Caco-2 (cell line): ENCODE measurements around the gene MPO. TPM values are rescaled to one million over a fixed set of nuclear protein-coding genes. Genes with fewer than 3 reads are reported as not detected.

ENCODE experiments used
- BruUV-seq: library from RNA; stranded (reverse); fragments of 400-500 nt; replicated peaks from 2 replicates; lab custom pipeline; 2021; lab: Mats Ljungman, UMichigan
- CTCF ChIA-PET: fragments of 300-600 bp; sonication (Branson Sonifier 250); formaldehyde crosslinking; loops from one replicate; lab custom pipeline; 2022; ENCODE audit warnings: antibody characterized with exemption; lab: Charles Lee
- POLR2A ChIA-PET: fragments of 300-600 bp; sonication (Branson Sonifier 250); formaldehyde crosslinking; loops from one replicate; lab custom pipeline; 2022; ENCODE audit warnings: antibody characterized with exemption; lab: Charles Lee
- DNase-seq, 2 experiments: peaks; one replicate each; pipeline versions ENCODE4 v3.0.0 to v3.0.0-alpha.2; 2020 to 2022
- H3K27me3 ChIP-seq: replicated peaks from 2 replicates; pipeline ENCODE4 v1.6.0; 2011; ENCODE audit warnings: low read length; ENCODE audit not compliant: control insufficient read depth, insufficient read depth
- H3K36me3 ChIP-seq: 2 replicates; pipeline ENCODE4 v1.5.1; 2011; ENCODE audit warnings: low read length; ENCODE audit not compliant: control insufficient read depth, insufficient read depth
- H3K4me1 ChIP-seq: fragments of 250-450 bp; sonication (Bioruptor Pico); 2 replicates; pipeline ENCODE4 v1.5.1; 2020; ENCODE audit warnings: mild to moderate bottlenecking
- H3K4me3 ChIP-seq: 2 replicates; pipeline ENCODE4 v1.5.1; 2011; ENCODE audit warnings: low read depth, mild to moderate bottlenecking, control low read depth, low read length
- H3K9me3 ChIP-seq: fragments of 250-450 bp; sonication (Bioruptor Pico); 2 replicates; pipeline ENCODE4 v1.5.1; 2020; ENCODE audit warnings: mild to moderate bottlenecking, moderate library complexity
- H3K27ac Mint-ChIP-seq: one replicate; pipeline ENCODE4 v1.8.0; 2022; ENCODE audit warnings: mixed read lengths; ENCODE audit not compliant: unreplicated experiment
- H3K27me3 Mint-ChIP-seq: one replicate; pipeline ENCODE4 v1.8.0; 2022; ENCODE audit warnings: mixed read lengths; ENCODE audit not compliant: insufficient read depth, unreplicated experiment
- H3K36me3 Mint-ChIP-seq: one replicate; pipeline ENCODE4 v1.8.0; 2022; ENCODE audit warnings: mild to moderate bottlenecking, mixed read lengths; ENCODE audit not compliant: insufficient read depth, unreplicated experiment
- H3K4me1 Mint-ChIP-seq: one replicate; pipeline ENCODE4 v1.8.0; 2022; ENCODE audit warnings: low read depth, mixed read lengths; ENCODE audit not compliant: unreplicated experiment
- H3K4me3 Mint-ChIP-seq: one replicate; pipeline ENCODE4 v1.8.0; 2022; ENCODE audit warnings: mild to moderate bottlenecking, moderate library complexity, mixed read lengths; ENCODE audit not compliant: unreplicated experiment
- H3K9me3 Mint-ChIP-seq: one replicate; pipeline ENCODE4 v1.8.0; 2022; ENCODE audit warnings: mixed read lengths; ENCODE audit not compliant: unreplicated experiment
- intact Hi-C: fragments of 100-400 bp; cut with micrococcal nuclease; formaldehyde crosslinking; loops from one replicate; pipeline ENCODE4 v1.10.0; 2022; ENCODE audit not compliant: unreplicated experiment
- total RNA-seq: library from RNA; stranded (reverse); gene quantifications from 2 replicates; pipeline ENCODE4 v1.2.3, GENCODE V29; 2022
- TF ChIP-seq, protein P1 (sequence below), 2 experiments: fragments of 200-600 bp in 1 of 2; IDR thresholded peaks; 1 replicate in 1 of 2; 2 replicates in 1 of 2; pipeline versions ENCODE4 v1.5.1 to v1.8.0; 2011 to 2022; ENCODE audit warnings: antibody characterized with exemption in 1 of 2, control low read depth in 1 of 2, inconsistent platforms in 1 of 2, low read depth in 1 of 2, low read length in 1 of 2, mild to moderate bottlenecking in 1 of 2, moderate library complexity in 1 of 2; ENCODE audit not compliant: insufficient read depth in 1 of 2, severe bottlenecking in 1 of 2, unreplicated experiment in 1 of 2

Gene MPO
- total RNA-seq, 1 experiment from 2014 or later, result 0.23 TPM

DNA sequence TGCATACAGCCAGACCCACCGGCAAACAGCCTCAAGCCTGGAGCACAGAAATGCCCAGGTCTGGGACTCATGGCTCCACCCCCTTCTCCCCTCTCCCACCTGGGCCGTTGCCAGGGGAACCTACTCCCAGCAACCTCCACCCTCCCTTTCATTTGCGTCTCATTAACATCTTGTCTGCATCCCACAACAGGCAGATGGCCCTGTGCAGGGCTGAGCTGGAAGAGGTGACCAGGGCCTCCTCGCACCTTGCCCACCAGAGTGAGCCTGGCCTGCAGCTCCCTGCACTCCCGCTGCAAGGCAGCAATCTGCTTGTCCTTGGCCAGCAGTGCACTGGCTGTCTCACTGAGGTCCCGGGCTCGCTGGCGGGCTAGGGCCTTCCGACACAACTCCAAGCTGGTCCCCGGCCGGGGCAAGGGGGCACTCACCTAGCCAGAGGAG, 44.6 kb upstream of the MPO start:
- H3K36me3 Mint-ChIP-seq, result no peaks in the 10 kb centered on the region
- H3K4me3 Mint-ChIP-seq, result peak overlapping the region; percentile 15
- H3K4me1 Mint-ChIP-seq, result peaks cover 14% of the 10 kb centered on the region

DNA sequence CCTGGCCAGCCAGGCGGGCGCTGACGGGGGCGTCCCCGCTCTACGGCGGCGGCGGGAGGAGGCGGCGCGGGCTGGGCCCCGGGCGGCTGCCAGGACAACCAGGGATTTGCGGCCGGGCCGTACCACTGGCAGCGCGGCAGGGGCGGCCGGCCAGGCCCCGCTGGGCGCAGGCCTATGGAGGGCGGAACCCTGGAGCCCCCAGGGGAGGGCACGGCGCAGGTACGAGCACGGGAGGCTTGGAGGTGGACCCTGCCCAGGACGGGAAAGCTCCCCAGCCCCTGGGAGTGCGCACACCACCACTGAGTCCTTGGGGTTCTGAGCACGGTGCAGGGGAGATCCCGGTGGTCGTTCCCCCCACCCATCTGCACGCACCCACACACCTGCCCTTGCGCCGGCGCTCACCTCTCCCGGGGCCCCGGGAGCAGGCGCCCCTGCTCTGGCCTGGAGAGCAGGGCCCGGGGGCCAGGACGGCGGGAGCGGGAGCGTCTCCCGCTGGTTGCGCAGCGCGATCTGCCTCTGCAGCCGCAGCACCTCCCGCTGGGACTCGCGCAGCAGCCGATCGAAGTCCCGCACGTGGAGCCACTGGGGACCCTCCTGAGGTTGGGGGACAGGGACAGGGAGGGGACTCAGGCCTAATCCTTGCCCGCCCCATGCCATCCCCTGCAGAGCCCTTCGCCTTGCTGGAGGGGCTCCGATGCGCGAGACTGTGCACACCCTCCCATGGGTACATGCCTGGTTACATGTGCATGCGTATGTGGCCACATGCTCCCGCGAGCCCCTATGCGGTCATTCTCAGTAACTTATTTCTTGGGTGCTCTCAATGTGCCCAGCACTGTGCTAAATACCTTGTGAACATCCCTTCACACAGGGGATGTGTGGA, 43.9 kb upstream of the MPO start:
- peak in 1 of 2 experiments; percentile 49 for DNase-seq
- no TSS peak for BruUV-seq
- no peaks in the 10 kb centered on the region; the same call in 1 of the 2 replicates for H3K4me1 ChIP-seq
- no peaks in the 10 kb centered on the region for H3K27me3 Mint-ChIP-seq
- peaks cover 14% of the 10 kb centered on the region for H3K4me1 Mint-ChIP-seq
- TF ChIP-seq, protein P1, sequence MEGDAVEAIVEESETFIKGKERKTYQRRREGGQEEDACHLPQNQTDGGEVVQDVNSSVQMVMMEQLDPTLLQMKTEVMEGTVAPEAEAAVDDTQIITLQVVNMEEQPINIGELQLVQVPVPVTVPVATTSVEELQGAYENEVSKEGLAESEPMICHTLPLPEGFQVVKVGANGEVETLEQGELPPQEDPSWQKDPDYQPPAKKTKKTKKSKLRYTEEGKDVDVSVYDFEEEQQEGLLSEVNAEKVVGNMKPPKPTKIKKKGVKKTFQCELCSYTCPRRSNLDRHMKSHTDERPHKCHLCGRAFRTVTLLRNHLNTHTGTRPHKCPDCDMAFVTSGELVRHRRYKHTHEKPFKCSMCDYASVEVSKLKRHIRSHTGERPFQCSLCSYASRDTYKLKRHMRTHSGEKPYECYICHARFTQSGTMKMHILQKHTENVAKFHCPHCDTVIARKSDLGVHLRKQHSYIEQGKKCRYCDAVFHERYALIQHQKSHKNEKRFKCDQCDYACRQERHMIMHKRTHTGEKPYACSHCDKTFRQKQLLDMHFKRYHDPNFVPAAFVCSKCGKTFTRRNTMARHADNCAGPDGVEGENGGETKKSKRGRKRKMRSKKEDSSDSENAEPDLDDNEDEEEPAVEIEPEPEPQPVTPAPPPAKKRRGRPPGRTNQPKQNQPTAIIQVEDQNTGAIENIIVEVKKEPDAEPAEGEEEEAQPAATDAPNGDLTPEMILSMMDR (IDR thresholded peaks at IDR 0.05; ENCODE audit: insufficient read depth in 1 of 2, low read depth in 1 of 2, low read length in 1 of 2, severe bottlenecking in 1 of 2, unreplicated experiment in 1 of 2), result no peak
- POLR2A ChIA-PET, result no interaction called here
- H3K36me3 Mint-ChIP-seq, result no peaks in the 10 kb centered on the region
- H3K27me3 ChIP-seq, result no peaks in the 10 kb centered on the region
- no peaks in the 10 kb centered on the region for H3K36me3 ChIP-seq
- H3K9me3 Mint-ChIP-seq, result no peaks in the 10 kb centered on the region
- CTCF ChIA-PET, result no interaction called here
- intact Hi-C loops, result no loop called here
- peak overlapping the region; percentile 39 for H3K4me3 ChIP-seq
- H3K4me3 Mint-ChIP-seq, result peak overlapping the region; percentile 15
- no peaks in the 10 kb centered on the region for H3K9me3 ChIP-seq
- H3K27ac Mint-ChIP-seq, result no peak overlapping the region

More for the DNA sequence above, 44.6 kb upstream of the MPO start:
- no peaks in the 10 kb centered on the region for H3K36me3 ChIP-seq
- no peak for DNase-seq
- CTCF ChIA-PET, result interaction anchor here (0.8 to 1.7 kb wide), 2 partner anchors 8 to 125 kb away, joined by 3 to 17 read pairs; no protein-coding TSS in a partner anchor
- no peaks in the 10 kb centered on the region for H3K9me3 ChIP-seq
- TF ChIP-seq, protein P1 (IDR thresholded peaks at IDR 0.05; ENCODE audit: insufficient read depth in 1 of 2, low read depth in 1 of 2, low read length in 1 of 2, severe bottlenecking in 1 of 2, unreplicated experiment in 1 of 2), result no peak
- BruUV-seq, result no TSS peak
- H3K4me1 ChIP-seq, result no peaks in the 10 kb centered on the region; the same call in 1 of the 2 replicates
- Mint-ChIP-seq H3K27ac (no peak overlapping the region), H3K9me3 (no peaks in the 10 kb centered on the region), H3K27me3 (no peaks in the 10 kb centered on the region)
- no peak overlapping the region for H3K4me3 ChIP-seq
- intact Hi-C loops, result no loop called here
- POLR2A ChIA-PET, result interaction anchor here (1.2 kb wide), 1 partner anchor 92 kb away, joined by 5 read pairs; no protein-coding TSS in a partner anchor
- no peaks in the 10 kb centered on the region for H3K27me3 ChIP-seq

DNA sequence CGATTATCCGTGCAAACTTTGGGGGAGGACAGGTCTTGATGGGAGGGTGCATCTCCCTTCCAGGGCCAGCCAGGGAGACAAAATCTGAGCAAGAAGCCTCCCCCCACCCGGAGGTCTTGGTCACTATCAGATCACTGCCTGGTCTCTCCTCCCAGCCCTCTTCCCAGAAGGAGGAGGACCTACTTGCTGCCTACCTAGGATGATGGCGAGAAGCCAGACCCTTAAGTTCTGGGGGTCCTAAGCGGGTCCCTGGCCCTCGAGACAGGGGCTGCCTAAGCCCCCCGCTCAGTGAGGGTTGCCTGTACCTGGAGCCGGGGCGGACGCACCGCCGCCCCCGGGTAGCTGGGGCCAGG, 43.3 kb upstream of the MPO start:
- Histone ChIP-seq H3K4me1 (no peaks in the 10 kb centered on the region; the same call in 1 of the 2 replicates), H3K36me3 (no peaks in the 10 kb centered on the region), H3K27me3 (no peaks in the 10 kb centered on the region), H3K9me3 (no peaks in the 10 kb centered on the region), H3K4me3 (peak overlapping the region; percentile 39)
- no TSS peak for BruUV-seq
- H3K9me3 Mint-ChIP-seq, result no peaks in the 10 kb centered on the region
- TF ChIP-seq, protein P1 (IDR thresholded peaks at IDR 0.05; ENCODE audit: insufficient read depth in 1 of 2, low read depth in 1 of 2, low read length in 1 of 2, severe bottlenecking in 1 of 2, unreplicated experiment in 1 of 2), result no peak
- no peak overlapping the region for H3K27ac Mint-ChIP-seq
- ChIA-PET CTCF (no interaction called here), POLR2A (no interaction called here)
- no peaks in the 10 kb centered on the region for H3K36me3 Mint-ChIP-seq
- intact Hi-C loops, result no loop called here
- no peak for DNase-seq
- no peaks in the 10 kb centered on the region for H3K27me3 Mint-ChIP-seq
- H3K4me3 Mint-ChIP-seq, result no peak overlapping the region
- peaks cover 14% of the 10 kb centered on the region for H3K4me1 Mint-ChIP-seq
